ENCODE data around the gene TMEM184C. TPM values are rescaled to one million over a fixed set of nuclear protein-coding genes. Genes with fewer than 3 reads are reported as not detected.

TMEM184C gene
- total RNA-seq, result 33.0 and 64.3 TPM in 2 replicates

GRCh38 chr4:147617173-147617840, at the start of gene TMEM184C:
Gene TMEM184C, plus strand, starts transcription at chr4:147617397. Its CDS starts 560 bp downstream, at chr4:147617957.

DNA sequence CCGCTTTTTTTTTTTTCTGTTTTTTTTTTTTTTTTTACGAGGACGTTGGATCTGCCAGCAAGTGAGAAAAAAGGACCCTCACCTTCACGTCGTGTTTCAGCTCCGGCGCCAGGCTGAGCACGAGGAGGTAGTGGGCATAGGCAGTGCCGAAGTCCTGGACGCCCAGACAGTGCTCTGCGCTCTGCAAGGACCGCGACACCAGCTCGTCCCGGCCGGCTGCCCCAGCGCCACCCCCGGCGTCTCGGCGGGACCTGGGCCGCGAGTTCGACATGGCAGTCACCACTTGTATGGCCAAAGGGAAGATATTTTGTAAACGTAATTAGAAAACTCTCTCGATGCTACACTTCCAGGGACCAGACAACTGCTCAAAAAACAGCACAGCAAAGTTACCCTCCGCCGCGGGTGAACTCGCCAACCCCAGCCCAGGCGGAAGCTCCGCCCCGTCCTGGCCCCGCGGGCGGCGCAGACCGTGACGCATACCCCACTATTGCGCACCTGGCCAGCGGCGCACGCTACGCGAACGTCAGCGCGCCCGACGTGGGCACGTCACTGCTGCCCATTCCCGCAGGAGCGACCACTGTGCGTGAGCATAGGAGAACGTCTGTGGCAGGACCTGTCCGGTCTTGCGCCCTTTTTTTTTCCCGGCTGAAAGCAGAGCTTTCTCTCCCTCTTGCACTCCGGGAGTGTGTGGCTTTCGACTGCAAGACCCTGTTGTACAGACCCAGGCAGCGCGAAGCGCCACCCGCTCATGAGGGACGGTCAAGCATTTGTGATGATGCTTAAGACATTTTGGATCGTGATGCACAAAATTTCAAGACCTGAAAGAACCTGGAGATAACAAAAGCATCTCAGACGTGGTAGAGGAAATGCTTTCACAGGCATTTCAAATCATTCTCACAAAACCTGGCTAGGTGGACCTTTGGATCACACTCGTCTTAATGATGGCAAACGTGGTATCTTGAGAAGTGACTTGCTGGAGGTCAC, 66.8 kb downstream of the TMEM184C start, which contains the start of gene PRMT9:
Gene PRMT9 (minus strand): TSS at position 447 of the 984 bp plus-strand sequence. CDS start 176 bp downstream, at position 271.

Other genes starting within 250 kb of the TMEM184C start
- not detected in 2 replicates for gene EDNRA, start 136.3 kb upstream of the TMEM184C start, total RNA-seq
- gene PRMT9, start 66.8 kb downstream of the TMEM184C start, total RNA-seq, result 8.2 and 9.0 TPM in 2 replicates
- gene ARHGAP10, start 114.7 kb downstream of the TMEM184C start, total RNA-seq, result 59.3 and 60.9 TPM in 2 replicates